MV-4-11 (cell line): ENCODE measurements around the gene BMP7.
A peak's percentile ranks its signal among the peaks of the same experiment; 100 is the strongest.
"Not testable (repeated sequence)": the region's sequence is repeated elsewhere in the genome, so short reads cannot be mapped to it uniquely, and the experiment has no call there.

Source experiments
- DNase-seq: peaks from one replicate; lab custom pipeline; 2025; lab: John Stamatoyannopoulos, UW

The BMP7 gene

GRCh38 chr20:57249073-57249472, 17.4 kb downstream of the BMP7 start:
- no peak for DNase-seq

GRCh38 chr20:57248132-57248797, 18.2 kb downstream of the BMP7 start:
- no peak for DNase-seq

DNA sequence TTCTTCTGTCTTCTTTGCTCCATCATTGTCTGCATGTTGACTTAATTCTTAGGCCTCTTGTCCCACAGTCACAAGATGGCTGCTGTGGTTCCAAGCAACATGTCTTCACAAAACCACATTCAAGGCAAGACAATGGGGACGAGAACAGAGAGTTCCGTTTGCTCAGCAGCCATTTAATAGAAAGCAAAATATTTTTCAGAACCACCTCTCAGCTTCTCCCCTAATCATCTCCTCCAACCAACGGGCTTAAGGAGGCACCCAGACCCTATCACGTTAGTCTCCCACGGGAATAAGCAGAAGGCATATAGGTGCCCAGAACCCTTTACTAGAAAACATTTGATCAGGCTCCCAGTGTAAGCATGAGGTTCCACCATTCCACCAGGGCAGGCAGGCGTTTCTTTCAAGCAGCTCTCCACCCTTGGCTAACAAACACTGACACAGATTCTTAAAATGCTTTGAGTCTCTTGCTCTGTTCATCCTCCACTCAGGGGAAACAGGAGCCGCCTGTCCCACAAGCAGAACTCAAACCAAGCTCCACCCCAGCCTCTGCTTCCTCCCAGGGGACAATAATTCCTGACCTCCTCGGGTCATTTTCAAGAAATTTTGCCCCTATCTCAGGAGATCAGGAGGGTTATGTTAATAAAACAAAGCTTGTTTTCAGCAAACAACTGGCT, 19.0 kb downstream of the BMP7 start:
- no peak for DNase-seq

GRCh38 chr20:57245997-57246396, 20.4 kb downstream of the BMP7 start:
- DNase-seq, result no peak

DNA sequence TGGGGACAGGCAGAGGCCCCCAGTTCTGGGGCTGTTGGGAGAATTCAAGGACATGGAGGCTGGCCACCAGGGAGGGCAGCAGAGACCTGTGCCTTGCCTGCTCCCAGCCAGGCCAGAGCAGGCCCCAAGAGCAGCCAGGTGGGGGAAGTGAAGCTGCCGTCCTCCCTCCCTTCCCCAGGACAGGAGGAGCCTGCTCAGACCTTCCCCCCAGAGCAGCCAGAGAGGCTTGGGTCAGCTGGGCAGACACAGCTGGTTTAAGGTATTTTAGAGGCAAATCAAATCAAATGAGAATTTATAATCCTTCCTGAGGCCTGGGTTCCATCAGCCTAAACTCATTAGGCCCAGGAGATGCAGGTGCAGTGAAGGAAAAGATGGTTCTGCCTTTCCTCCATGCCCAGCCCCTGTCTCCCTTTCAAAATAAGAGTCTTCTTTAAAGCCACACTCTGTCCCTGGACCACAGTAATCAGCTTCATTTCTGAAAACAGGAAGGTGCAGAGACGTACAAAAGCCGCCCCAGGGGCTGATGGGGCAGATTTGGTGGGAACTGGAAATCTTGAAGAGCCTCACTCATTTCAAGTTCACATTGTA, 21.7 kb downstream of the BMP7 start:
- peak; percentile 18 for DNase-seq

DNA sequence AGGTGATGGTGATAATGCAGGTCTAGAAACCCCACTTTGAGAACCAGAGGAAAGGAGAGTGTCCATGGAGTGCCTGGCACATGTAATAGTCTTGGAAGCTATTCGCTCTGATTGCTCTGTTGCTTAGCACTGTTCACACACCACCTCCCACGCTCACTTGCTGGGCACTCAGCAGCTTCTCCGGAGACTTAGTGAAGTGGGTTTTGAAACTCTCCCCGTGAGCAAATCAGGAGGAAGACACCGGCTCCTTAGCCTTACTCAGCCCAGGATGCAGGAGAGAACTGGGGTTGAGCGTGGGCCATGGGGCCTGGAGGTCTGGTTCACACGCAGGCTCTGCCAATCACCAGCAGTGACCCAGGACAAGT, 22.2 kb downstream of the BMP7 start:
- no peak for DNase-seq

GRCh38 chr20:57243480-57244220, 22.8 kb downstream of the BMP7 start:
- DNase-seq, result no peak

DNA sequence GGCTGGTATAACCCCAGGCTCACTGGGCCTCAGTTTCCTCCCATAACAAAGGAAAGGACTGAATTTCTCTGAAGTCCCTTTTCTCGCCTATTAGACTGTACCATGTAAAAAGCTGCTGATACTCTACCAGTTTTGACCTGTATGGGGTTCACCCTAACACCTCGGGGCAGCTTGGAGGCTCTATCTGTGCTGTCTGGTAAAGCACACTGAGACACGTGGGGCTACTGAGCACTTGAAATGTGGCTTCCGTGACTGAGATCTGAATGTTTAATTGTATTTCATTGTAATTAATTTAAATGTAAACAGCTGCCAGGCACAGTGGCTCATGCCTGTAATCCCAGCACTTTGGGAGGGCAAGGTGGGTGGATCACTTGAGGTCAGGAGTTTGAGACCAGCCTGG, 24.0 kb downstream of the BMP7 start:
- no peak for DNase-seq

DNA sequence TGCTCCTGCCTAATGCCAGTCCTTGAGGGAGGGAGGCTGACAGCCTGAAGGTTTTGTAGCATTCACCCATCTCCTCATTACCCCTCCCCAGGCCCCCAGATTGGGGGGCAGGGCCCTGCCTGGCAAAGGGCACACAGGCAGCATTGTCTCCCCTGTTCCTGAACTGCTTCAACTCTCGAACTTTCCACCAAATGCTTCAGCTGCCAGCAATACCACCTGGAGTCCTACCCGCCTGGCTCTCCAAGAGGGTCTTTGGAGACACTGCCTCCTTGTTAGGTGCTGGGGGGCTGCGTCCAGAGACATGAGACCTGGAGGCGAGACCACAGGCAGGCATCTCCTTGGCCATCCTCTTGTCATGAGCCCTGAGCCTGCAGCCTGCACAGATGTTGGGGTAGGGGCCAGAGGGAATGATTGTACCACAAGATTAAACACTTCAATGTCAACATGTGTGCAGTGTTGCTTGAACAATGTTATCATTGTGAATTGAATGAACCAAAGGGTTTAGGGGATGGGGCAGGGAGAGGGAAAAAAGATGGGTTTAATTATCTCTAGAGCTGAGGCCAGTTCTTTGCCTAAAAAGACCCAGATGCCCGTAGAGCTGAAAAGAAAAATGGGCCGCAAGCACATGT, 25.0 kb downstream of the BMP7 start:
- DNase-seq, result no peak

DNA sequence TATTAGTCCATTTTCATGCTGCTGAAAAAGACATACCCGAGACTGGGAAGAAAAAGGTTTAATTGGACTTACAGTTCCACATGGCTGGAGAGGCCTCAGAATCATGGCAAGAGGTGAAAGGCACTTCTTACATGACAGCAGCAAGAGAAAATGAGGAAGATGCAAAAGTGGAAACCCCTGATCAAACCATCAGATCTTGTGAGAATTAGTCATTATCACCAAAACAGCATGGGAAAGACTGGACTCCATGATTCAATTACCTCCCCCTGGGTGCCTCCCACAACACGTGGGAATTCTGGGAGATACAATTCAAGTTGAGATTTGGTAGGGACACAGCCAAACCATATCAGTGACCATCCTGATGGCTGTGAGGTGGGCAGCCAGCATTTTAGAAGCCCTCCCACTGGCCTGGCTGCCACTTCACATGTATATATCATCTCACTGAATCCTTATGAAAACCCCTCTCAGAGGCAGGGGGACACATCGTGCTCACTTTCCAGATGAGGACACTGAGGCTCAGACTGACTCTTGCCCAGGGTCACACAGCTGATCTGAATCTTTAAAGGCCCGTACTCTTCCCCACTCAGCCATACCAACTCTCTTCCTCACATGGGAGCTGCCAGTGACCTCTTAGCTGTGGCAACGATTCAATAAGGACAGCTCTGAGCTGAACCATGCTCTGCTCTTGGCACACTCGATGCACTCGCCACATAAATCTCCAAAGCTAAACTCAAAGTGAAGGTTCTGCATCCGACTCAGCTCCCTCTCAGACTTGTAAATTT, 25.7 kb downstream of the BMP7 start:
- no peak for DNase-seq

DNA sequence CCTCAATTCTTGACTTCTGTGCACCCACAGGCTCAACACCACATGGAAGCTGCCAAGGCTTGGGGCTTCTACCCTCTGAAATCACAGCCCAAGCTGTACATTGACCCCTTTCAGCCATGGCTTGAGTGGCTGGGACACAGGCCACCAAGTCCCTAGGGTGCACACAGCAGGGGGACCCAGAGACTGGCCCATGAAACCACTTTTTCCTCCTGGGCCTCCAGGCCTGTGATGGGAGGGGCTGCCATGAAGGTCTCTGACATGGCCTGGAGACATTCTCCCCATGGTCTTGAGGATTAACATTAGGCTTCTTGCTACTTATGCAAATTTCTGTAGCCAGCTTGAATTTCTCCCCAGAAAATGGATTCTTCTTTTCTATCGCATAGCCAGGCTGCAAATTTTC, 26.7 kb downstream of the BMP7 start:
- DNase-seq, result not testable (repeated sequence)

DNA sequence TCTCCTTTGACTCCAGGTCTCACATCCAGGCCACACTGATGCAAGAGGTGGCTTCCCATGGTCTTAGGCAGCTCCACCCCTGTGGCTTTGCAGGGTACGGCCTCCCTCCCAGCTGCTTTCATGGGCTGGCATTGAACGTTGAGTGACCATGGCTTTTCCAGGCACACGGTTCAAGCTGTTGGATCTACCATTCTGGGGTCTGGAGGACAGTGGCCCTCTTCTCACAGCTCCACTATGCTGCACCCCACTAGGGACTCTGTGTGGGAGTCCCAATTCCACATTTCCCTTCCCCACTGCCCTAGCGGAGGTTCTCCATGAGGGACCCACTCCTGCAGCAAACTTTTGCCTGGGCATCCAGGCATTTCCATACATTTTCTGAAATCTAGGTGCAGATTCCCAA, 27.1 kb downstream of the BMP7 start:
- DNase-seq, result not testable (repeated sequence)

GRCh38 chr20:57238089-57238488, 28.4 kb downstream of the BMP7 start:
- no peak for DNase-seq

DNA sequence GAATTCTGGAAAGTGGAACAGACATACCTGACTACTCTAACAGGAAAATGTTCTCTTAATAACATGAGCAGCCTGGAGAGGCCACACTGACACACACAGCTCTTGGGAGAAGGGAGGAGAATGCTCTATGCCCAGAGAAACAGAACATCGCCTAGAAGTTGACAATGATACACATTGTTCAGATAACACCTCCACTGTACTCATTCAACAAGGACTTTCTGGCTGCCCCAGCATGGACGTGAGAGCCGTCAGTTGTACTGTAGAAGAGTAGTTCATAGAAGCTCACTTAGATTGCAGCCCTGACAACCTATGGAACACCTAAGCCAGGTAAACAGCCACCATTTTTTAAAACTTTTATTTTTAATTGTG, 28.9 kb downstream of the BMP7 start:
- no peak for DNase-seq

DNA sequence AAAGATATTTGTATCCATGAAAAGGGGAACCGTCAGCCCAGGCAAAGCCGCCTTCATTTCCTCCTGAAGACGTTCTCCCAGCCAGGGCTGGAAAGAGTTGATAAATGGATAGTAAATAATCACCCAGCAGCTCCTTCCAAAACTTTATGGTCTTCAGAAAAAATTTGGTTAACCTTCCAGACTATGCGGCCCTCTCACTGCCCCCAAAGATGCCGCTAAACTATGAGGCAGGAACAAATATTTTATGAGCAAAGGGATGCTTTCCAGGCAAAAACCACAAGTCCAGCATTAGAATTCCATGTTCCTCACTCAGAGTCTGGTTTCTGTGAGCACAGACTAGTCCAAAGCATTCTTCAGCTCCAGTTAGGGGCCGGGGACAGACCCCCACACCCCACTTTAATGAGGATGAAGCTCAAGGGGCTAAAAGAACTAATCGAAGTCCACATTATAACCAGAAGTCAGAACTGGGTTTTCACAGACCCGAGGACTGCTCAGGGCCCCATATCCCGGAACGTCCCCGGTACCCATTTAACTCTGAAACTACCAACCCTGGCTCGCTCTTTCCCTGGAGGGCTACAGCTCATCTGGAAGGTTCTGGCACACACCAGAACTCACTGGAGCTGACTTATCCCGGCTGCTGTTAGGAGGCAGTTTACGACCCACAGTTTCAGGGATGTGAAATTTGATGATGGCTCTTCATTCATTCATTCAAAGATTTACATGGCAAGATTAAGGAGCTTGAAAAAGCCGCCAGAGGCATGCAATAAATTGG, 29.4 kb downstream of the BMP7 start:
- DNase-seq, result no peak

DNA sequence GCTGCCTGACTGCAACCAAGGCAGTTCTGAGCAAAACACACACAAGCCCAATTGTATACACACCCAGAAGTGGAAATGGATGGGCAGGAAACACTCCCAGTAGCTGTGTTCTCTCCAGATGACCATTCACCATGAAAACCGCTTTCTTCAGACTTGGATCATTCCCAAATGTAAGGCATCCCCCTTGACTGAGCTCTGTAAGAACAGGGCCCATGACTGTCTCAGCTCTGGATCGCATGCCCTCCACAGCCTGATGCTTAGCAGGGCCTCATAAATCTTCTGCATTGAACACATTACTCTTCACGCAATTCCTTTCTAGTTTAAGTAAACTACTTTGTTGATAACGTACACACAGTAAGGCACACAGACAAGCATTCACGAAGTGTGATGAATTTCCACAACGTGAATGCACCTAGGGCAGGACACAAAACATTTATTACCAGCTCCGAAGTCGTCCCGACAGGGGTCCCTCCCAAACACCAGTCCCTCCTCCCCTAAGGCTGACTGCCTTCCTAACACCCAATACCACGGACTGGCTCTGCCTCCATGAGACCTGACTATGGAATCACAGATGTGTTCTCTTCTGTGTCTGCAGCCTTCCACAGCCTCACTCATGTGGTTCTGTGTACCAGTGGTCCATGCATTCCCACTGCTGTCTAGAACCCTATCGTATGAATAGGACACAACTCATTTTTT, 31.7 kb downstream of the BMP7 start:
- DNase-seq, result no peak

- DNase-seq, result no peak
Measured at GRCh38 chr20:57231951-57232428, 34.5 kb downstream of the BMP7 start.

- DNase-seq, result no peak
Measured at GRCh38 chr20:57231161-57231560, 35.3 kb downstream of the BMP7 start.

GRCh38 chr20:57230247-57230646, 36.2 kb downstream of the BMP7 start:
- DNase-seq, result no peak

- no peak for DNase-seq
Measured at GRCh38 chr20:57229490-57229889, 37.0 kb downstream of the BMP7 start.
